Activated naive CD8-positive, alpha-beta T cell treated with anti-CD3 and anti-CD28 coated beads, Interleukin-2, amount 10 ng/mL, durations not matched to agents 7 days and 5 days (primary cell): ENCODE data around the gene SRD5A1. TPM values are rescaled to one million over a fixed set of nuclear protein-coding genes. Genes with fewer than 3 reads are reported as not detected.
A peak's percentile ranks its signal among the peaks of the same experiment; 100 is the strongest.

Source experiments
- ATAC-seq: fragments of 150-1000 bp; cut with Tn5 transposase; one replicate; pipeline ENCODE4 v1.10.0; 2021; ENCODE audit warnings: low read depth, moderate library complexity
- POLR2A ChIA-PET: fragments of 350-600 bp; sonication (Branson Sonifier 250); formaldehyde crosslinking; loops from one replicate; lab custom pipeline; 2021; ENCODE audit warnings: antibody characterized with exemption; lab: Charles Lee
- DNase-seq: peaks from one replicate; pipeline ENCODE4 v3.0.0; 2021
- H3K27ac Mint-ChIP-seq: one replicate; pipeline ENCODE4 v1.8.0; 2022; ENCODE audit warnings: mild to moderate bottlenecking, mixed read lengths
- H3K27me3 Mint-ChIP-seq: one replicate; pipeline ENCODE4 v1.8.0; 2022; ENCODE audit warnings: mild to moderate bottlenecking, moderate library complexity, mixed read lengths
- H3K36me3 Mint-ChIP-seq: one replicate; pipeline ENCODE4 v1.8.0; 2021; ENCODE audit warnings: mild to moderate bottlenecking, mixed read lengths
- H3K4me1 Mint-ChIP-seq: one replicate; pipeline ENCODE4 v1.8.0; 2021; ENCODE audit warnings: mixed read lengths
- H3K4me3 Mint-ChIP-seq: one replicate; pipeline ENCODE4 v1.8.0; 2022; ENCODE audit warnings: mild to moderate bottlenecking, moderate library complexity, mixed read lengths
- H3K9me3 Mint-ChIP-seq: one replicate; pipeline ENCODE4 v1.8.0; 2021; ENCODE audit warnings: mixed read lengths
- total RNA-seq, 2 experiments: library from RNA; stranded (reverse); gene quantifications; one replicate each; pipeline ENCODE4 v1.2.3, GENCODE V29; 2021

Gene SRD5A1
- total RNA-seq, 2 experiments from 2014 or later, result 12.6 to 15.9 TPM

- no peaks in the 10 kb centered on the region for H3K36me3 Mint-ChIP-seq
- H3K9me3 Mint-ChIP-seq, result no peaks in the 10 kb centered on the region
- H3K4me3 Mint-ChIP-seq, result no peak overlapping the region
- ATAC-seq (no peak), DNase-seq (no peak)
- H3K27me3 Mint-ChIP-seq, result no peaks in the 10 kb centered on the region
- no peak overlapping the region for H3K27ac Mint-ChIP-seq
- POLR2A ChIA-PET, result no interaction called here
- peaks cover 6% of the 10 kb centered on the region for H3K4me1 Mint-ChIP-seq
Measured at GRCh38 chr5:6705959-6706358, 72.7 kb downstream of the SRD5A1 start.

GRCh38 chr5:6707852-6708251 lies 74.6 kb downstream of the SRD5A1 start:
- Mint-ChIP-seq H3K9me3 (no peaks in the 10 kb centered on the region), H3K36me3 (no peaks in the 10 kb centered on the region), H3K27ac (no peak overlapping the region), H3K4me3 (no peak overlapping the region), H3K4me1 (peaks cover 15% of the 10 kb centered on the region), H3K27me3 (peaks cover 2% of the 10 kb centered on the region)
- no peak for ATAC-seq
- no peak for DNase-seq
- POLR2A ChIA-PET, result interaction anchor here (1.1 to 1.6 kb wide), 2 partner anchors 75 to 83 kb away, joined by 4 read pairs; partner anchors contain the start of genes NSUN2 and SRD5A1

- Mint-ChIP-seq H3K4me3 (no peak overlapping the region), H3K27me3 (peaks cover 2% of the 10 kb centered on the region), H3K27ac (no peak overlapping the region), H3K4me1 (peaks cover 15% of the 10 kb centered on the region), H3K36me3 (no peaks in the 10 kb centered on the region), H3K9me3 (no peaks in the 10 kb centered on the region)
- DNase-seq, result no peak
- no peak for ATAC-seq
- POLR2A ChIA-PET, result interaction anchor here (1.1 kb wide), 1 partner anchor 84 kb away, joined by 4 read pairs; no protein-coding TSS in a partner anchor
Measured at GRCh38 chr5:6708814-6709213, 75.6 kb downstream of the SRD5A1 start.

DNA sequence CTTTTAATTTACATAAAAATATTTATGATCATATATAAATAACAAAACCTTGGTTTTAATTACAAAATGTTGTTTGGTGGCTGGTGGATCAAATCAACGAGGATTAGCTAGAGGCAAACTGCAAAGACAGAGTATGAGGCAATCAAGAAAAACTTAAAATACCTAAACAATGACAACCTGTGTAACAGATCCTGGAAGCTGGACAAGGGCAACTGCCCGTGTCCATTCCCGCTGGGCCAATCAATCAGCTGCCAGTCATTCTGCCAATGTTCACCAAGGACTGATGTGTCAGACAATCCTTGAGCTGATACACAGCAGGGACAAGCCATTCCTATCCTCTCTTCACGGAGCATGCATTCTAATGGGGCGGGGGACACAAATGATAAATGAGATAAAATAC lies 76.8 kb downstream of the SRD5A1 start:
- DNase-seq, result no peak
- Mint-ChIP-seq H3K27me3 (peaks cover 2% of the 10 kb centered on the region), H3K27ac (no peak overlapping the region), H3K9me3 (no peaks in the 10 kb centered on the region), H3K4me1 (peaks cover 15% of the 10 kb centered on the region), H3K36me3 (no peaks in the 10 kb centered on the region), H3K4me3 (no peak overlapping the region)
- POLR2A ChIA-PET, result interaction anchor here (3.3 kb wide), 1 partner anchor 78 kb away, joined by 22 read pairs; the partner anchor contains the start of genes NSUN2 and SRD5A1
- no peak for ATAC-seq

- peak overlapping the region; percentile 23 for H3K27ac Mint-ChIP-seq
- no peak for DNase-seq
Measured at GRCh38 chr5:6710551-6711318, 77.5 kb downstream of the SRD5A1 start.

GRCh38 chr5:6711409-6712141 lies 78.3 kb downstream of the SRD5A1 start:
- no peaks in the 10 kb centered on the region for H3K9me3 Mint-ChIP-seq
- H3K27me3 Mint-ChIP-seq, result peaks cover 2% of the 10 kb centered on the region
- peaks cover 20% of the 10 kb centered on the region for H3K4me1 Mint-ChIP-seq
- POLR2A ChIA-PET, result interaction anchor here (1.0 to 3.3 kb wide), 4 partner anchors 30 to 333 kb away, joined by 3 to 22 read pairs (median 4); partner anchors contain the start of genes MED10, NSUN2 and SRD5A1
- no peak for DNase-seq
- peak overlapping the region; percentile 93 for H3K27ac Mint-ChIP-seq
- H3K36me3 Mint-ChIP-seq, result peaks cover 6% of the 10 kb centered on the region
- H3K4me3 Mint-ChIP-seq, result peak overlapping the region; percentile 84
- ATAC-seq, result no peak

More at GRCh38 chr5:6710551-6711318, 77.5 kb downstream of the SRD5A1 start:
- no peaks in the 10 kb centered on the region for H3K9me3 Mint-ChIP-seq
- no peak overlapping the region for H3K4me3 Mint-ChIP-seq
- no peak for ATAC-seq
- peaks cover 2% of the 10 kb centered on the region for H3K27me3 Mint-ChIP-seq
- peaks cover 13% of the 10 kb centered on the region for H3K4me1 Mint-ChIP-seq
- POLR2A ChIA-PET, result interaction anchor here (3.3 kb wide), 1 partner anchor 78 kb away, joined by 22 read pairs; the partner anchor contains the start of genes NSUN2 and SRD5A1
- H3K36me3 Mint-ChIP-seq, result peaks cover 2% of the 10 kb centered on the region

DNA sequence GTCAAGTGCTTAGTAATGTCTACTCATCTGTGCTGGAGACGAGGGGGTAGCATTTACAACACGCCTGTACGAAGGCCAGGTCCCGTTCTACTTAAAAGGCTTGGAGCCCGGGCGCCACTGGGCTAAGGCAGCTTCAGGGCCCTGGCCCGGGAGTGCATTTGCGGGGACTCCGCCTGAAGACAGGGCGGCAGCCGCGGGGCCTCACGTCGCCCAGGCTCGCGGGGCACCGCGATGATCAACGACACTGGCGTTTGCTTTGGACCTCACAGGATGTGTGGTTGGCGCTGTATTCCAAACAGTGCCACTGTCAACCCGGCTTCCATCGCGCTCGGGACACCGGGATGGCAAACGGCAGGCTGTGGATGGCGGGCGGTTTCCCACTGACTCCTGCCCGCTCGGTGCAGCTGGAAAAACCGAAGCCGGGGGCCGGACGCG lies 78.9 kb downstream of the SRD5A1 start:
- ATAC-seq, result peak; percentile 17

DNA sequence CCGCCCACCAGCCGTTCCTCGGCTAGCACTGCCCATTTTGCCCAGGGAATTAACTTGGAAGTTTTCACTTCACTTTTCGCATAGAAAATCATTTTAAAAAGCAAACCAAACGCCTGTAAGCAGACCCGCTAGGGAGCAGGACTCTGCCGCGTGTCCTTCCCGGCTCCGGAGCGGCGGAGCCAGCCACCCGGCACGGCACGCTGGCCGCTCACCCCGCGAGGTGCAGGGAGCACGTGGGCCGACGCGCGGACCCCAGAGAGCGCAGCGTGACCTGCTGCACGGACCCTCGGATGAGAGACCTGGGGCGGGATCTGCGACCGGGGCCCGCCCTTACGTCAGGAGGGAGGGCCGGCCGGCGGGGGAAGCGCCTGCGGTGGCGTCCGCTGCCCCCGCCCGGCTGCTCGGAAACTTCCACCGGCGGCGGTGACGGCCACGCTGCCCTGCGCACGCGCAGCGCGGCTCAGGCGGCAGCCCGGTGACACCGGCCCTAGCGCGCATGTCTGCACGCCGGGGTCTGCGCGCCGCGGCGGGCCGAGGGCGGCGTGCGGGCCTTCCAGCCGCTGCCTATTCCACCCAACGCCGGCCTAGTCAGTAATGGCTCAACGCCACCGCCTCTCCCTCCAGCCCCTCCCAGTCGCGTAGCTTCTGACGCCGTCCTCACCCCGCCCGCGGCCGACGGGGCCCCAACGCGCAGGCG lies 79.5 kb downstream of the SRD5A1 start:
- Mint-ChIP-seq H3K9me3 (no peaks in the 10 kb centered on the region), H3K27ac (peak overlapping the region; percentile 93), H3K27me3 (peaks cover 2% of the 10 kb centered on the region), H3K4me3 (peak overlapping the region; percentile 84), H3K4me1 (peaks cover 29% of the 10 kb centered on the region), H3K36me3 (peaks cover 9% of the 10 kb centered on the region)
- ATAC-seq (peak; percentile 78), DNase-seq (peak; percentile 99)
- POLR2A ChIA-PET, result interaction anchor here (0.6 to 3.3 kb wide), 7 partner anchors 9 to 1290 kb away, joined by 3 to 22 read pairs (median 5); partner anchors contain the start of genes ICE1, MED10, NSUN2 and SRD5A1

More for the DNA sequence above, 78.9 kb downstream of the SRD5A1 start:
- peak; percentile 74 for DNase-seq
- H3K27ac Mint-ChIP-seq, result peak overlapping the region; percentile 93
- peak overlapping the region; percentile 84 for H3K4me3 Mint-ChIP-seq
- peaks cover 24% of the 10 kb centered on the region for H3K4me1 Mint-ChIP-seq
- H3K9me3 Mint-ChIP-seq, result no peaks in the 10 kb centered on the region
- POLR2A ChIA-PET, result interaction anchor here (1.0 to 3.3 kb wide), 5 partner anchors 23 to 334 kb away, joined by 3 to 22 read pairs (median 5); partner anchors contain the start of genes MED10, NSUN2 and SRD5A1
- H3K36me3 Mint-ChIP-seq, result peaks cover 9% of the 10 kb centered on the region
- H3K27me3 Mint-ChIP-seq, result peaks cover 2% of the 10 kb centered on the region

DNA sequence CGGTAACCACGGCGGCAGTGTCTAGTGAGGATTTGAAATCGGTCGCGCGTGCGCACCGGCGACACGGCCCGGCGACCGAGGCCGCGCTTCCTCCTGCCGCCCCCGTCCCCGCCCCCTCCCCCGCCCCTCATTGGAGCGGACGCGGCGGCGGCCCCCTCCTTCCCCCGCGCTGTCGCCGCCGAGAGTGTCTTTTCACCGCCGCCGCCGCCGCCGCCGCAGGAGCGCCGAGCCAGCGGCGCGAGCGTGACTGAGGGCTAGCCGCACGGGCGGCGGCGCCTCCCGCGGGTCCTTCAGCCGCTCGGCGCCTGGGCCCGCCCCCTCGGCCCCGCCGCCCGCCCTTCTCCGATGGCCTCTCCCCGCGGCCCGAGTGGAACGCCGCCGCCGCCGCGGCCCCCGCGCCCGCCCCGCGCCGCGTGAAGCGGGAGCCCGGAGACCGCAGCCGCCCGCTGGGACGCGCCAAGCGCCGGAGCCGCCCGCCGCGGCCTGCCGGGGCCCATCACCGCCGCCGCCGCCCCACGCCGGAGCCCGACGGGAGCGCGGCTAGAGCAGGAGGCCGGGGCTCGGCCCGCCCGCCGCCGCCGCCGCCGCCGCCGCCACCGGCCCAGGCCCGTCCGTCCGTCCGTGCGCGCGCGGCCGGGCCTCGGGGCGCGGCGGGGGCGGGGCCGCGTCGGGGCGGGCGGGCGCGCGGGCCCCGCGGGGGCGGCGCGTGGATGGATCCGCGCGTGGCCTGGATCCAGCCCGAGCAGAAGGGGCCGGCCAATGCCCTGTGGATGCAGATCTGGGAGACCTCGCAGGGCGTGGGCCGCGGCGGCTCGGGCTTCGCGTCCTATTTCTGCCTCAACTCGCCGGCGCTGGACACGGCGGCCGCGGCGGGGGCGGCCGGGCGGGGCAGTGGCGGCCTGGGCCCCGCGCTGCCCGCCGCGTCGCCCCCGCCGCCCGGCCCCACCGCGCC lies 80.3 kb downstream of the SRD5A1 start, which contains the start of gene TENT4A:
Gene TENT4A (plus strand): TSS at position 159 of the 952 bp plus-strand sequence. CDS start 552 bp downstream, at position 711.
- H3K27ac Mint-ChIP-seq, result peak within 1 kb of the TSS; percentile 93
- peaks cover 2% of the 10 kb centered on the region for H3K27me3 Mint-ChIP-seq
- H3K4me3 Mint-ChIP-seq, result peak within 1 kb of the TSS; percentile 84
- peak; percentile 0 for ATAC-seq
- peaks cover 36% of the 10 kb centered on the region for H3K4me1 Mint-ChIP-seq
- H3K9me3 Mint-ChIP-seq, result no peaks in the 10 kb centered on the region
- DNase-seq, result no peak
- POLR2A ChIA-PET, result interaction anchor here (0.6 to 3.3 kb wide), 7 partner anchors 8 to 1291 kb away, joined by 3 to 22 read pairs (median 5); partner anchors contain the start of genes ICE1, MED10, NSUN2 and SRD5A1
- H3K36me3 Mint-ChIP-seq, result peaks cover 13% of the 10 kb centered on the region

- no peaks in the 10 kb centered on the region for H3K9me3 Mint-ChIP-seq
- peak; percentile 61 for DNase-seq
- POLR2A ChIA-PET, result no interaction called here
- H3K36me3 Mint-ChIP-seq, result peaks cover 17% of the 10 kb centered on the region
- peak overlapping the region; percentile 89 for H3K4me3 Mint-ChIP-seq
- ATAC-seq, result no peak
- peaks cover 43% of the 10 kb centered on the region for H3K4me1 Mint-ChIP-seq
- peaks cover 2% of the 10 kb centered on the region for H3K27me3 Mint-ChIP-seq
- peak overlapping the region; percentile 85 for H3K27ac Mint-ChIP-seq
Measured at GRCh38 chr5:6714226-6715041, 81.2 kb downstream of the SRD5A1 start.

GRCh38 chr5:6715271-6715670 lies 82.0 kb downstream of the SRD5A1 start:
- Mint-ChIP-seq H3K4me1 (peaks cover 51% of the 10 kb centered on the region), H3K9me3 (no peaks in the 10 kb centered on the region), H3K4me3 (peak overlapping the region; percentile 89), H3K27ac (peak overlapping the region; percentile 71), H3K27me3 (peaks cover 2% of the 10 kb centered on the region), H3K36me3 (peaks cover 19% of the 10 kb centered on the region)
- POLR2A ChIA-PET, result interaction anchor here (1.4 kb wide), 1 partner anchor 14 kb away, joined by 5 read pairs; no protein-coding TSS in a partner anchor
- no peak for DNase-seq
- no peak for ATAC-seq
